Right lobe of liver (tissue), 6 donors: ENCODE data around the gene COPS6. TPM values are rescaled to one million over a fixed set of nuclear protein-coding genes. Genes with fewer than 3 reads are reported as not detected.
A peak's percentile ranks its signal among the peaks of the same experiment; 100 is the strongest.
"Not testable (repeated sequence)": the region's sequence is repeated elsewhere in the genome, so short reads cannot be mapped to it uniquely, and the experiment has no call there.

Experiments used
- ATAC-seq, 4 donors: fragments of 200-7000 bp; cut with Tn5 transposase; one replicate each; pipeline ENCODE4 v1.9.1; 2020; ENCODE audit warnings: mild to moderate bottlenecking in 4 of 4, moderate library complexity in 4 of 4
- DNase-seq, 3 donors: peaks; one replicate each; pipeline ENCODE4 v3.0.0-alpha.2; 2020
- H3K27ac ChIP-seq, 3 donors: fragments of 200-600 bp; one replicate each; pipeline ENCODE4 v1.8.0; 2022
- H3K27me3 ChIP-seq, 2 donors: fragments of 200-600 bp; one replicate each; pipeline ENCODE4 v1.8.0; 2022
- H3K36me3 ChIP-seq, 4 donors: fragments of 200-600 bp; sonication (generic) in 1 of 4; one replicate each; pipeline versions ENCODE4 v1.5.1 to v1.8.0; 2017 to 2022; ENCODE audit warnings: control low read depth in 1 of 4
- H3K4me1 ChIP-seq, 4 donors: fragments of 200-600 bp; sonication (generic) in 1 of 4; one replicate each; pipeline versions ENCODE4 v1.5.1 to v1.8.0; 2017 to 2022; ENCODE audit warnings: control low read depth in 1 of 4
- H3K4me3 ChIP-seq, 3 donors: fragments of 200-600 bp; one replicate each; pipeline ENCODE4 v1.8.0; 2022
- H3K9me3 ChIP-seq, 4 donors: fragments of 200-600 bp; sonication (generic) in 1 of 4; one replicate each; pipeline versions ENCODE4 v1.5.1 to v1.8.0; 2017 to 2022; ENCODE audit warnings: control low read depth in 1 of 4
- CTCF ChIP-seq, 4 donors: fragments of 200-600 bp in 3 of 4; fragments of 450-650 bp in 1 of 4; IDR thresholded peaks; one replicate each; pipeline versions ENCODE4 v1.5.1 to v1.8.0; 2016 to 2022; ENCODE audit warnings: antibody characterized with exemption in 4 of 4, mild to moderate bottlenecking in 2 of 4
- POLR2A ChIP-seq: fragments of 450-650 bp; IDR thresholded peaks from one replicate; pipeline ENCODE4 v1.6.1; 2017; ENCODE audit warnings: antibody characterized with exemption, mild to moderate bottlenecking
- WGBS: methylation state at CpG from one replicate; pipeline ENCODE4 v1.1.6; 2018; ENCODE audit warnings: low coverage, low lambda C conversion rate; ENCODE audit not compliant: insufficient coverage; ENCODE audit errors: missing lambda C conversion rate; 5-methylcytosine and 5-hydroxymethylcytosine counted together
- intact Hi-C, 2 donors: fragments of 100-400 bp; cut with DNase I; formaldehyde crosslinking; loops; one replicate each; pipeline versions ENCODE4 v1.11.2 to v1.14.1; 2022
- total RNA-seq, 6 experiments: library from RNA; depleted of rRNA in 2 of 6; stranded (reverse); fragments of >200 nt in 2 of 6; fragmentation: NEBNext Ultra II Directional in 3 of 6; extraction: Animal tissue kit (Norgen Biotek cat#: 25700) in 3 of 6; gene quantifications; one replicate each; pipeline versions ENCODE4 v1.1.0 to v1.2.4, GENCODE V29; 2016 to 2023
- donor health status: DM: no; HTN: yes; CAD: no.
- donor health status: DM: no; HTN: no; CAD: no.
- donor health status: DM: no; HTN: no; CAD: no.
- donor health status: DM: no; HTN: yes; CAD: no.
- donor health status: DM: no; HTN: yes; CAD: no.

COPS6 gene
- total RNA-seq, 6 experiments from 2014 or later: 28.3 to 49.7 (median 42.7) TPM

GRCh38 chr7:100127866-100128636 lies 39.3 kb downstream of the COPS6 start:
- WGBS: 12% methylated on average over 9 of the region's 37 CpGs

GRCh38 chr7:100128637-100128963 lies 39.8 kb downstream of the COPS6 start:
- no peaks in the 10 kb centered on the region for H3K9me3 ChIP-seq
- intact Hi-C loops: no loop called here
- ATAC-seq: no peak
- no peak for DNase-seq
- WGBS: 33% methylated on average over 1 of the region's 1 CpG
- H3K4me3 ChIP-seq: no peak overlapping the region
- H3K4me1 ChIP-seq: peaks cover 0 to 40% (median 0%) of the 10 kb centered on the region in 4 donors
- H3K27ac ChIP-seq: no peak overlapping the region
- TF ChIP-seq POLR2A: no peak
- no peak for TF ChIP-seq CTCF (IDR thresholded peaks at IDR 0.05)
- no peaks in the 10 kb centered on the region for H3K27me3 ChIP-seq
- H3K36me3 ChIP-seq: no peaks in the 10 kb centered on the region

More at GRCh38 chr7:100127866-100128636, 39.3 kb downstream of the COPS6 start:
- intact Hi-C loops: no loop called here
- Histone ChIP-seq H3K36me3 (no peaks in the 10 kb centered on the region), H3K4me1 (peaks cover 0 to 39% (median 0%) of the 10 kb centered on the region in 4 donors), H3K4me3 (peak overlapping the region; percentile 80 to 85 (median 82)), H3K27ac (peak overlapping the region; percentile 87 to 97 (median 91)), H3K27me3 (no peaks in the 10 kb centered on the region), H3K9me3 (no peaks in the 10 kb centered on the region)
- ATAC-seq (no peak), DNase-seq (no peak)
- no peak for TF ChIP-seq POLR2A
- no peak for TF ChIP-seq CTCF (IDR thresholded peaks at IDR 0.05)

- not testable (repeated sequence) for H3K36me3 ChIP-seq, ATAC-seq, H3K4me3 ChIP-seq, H3K9me3 ChIP-seq, DNase-seq, H3K27ac ChIP-seq, H3K27me3 ChIP-seq
- peaks cover 0 to 36% (median 0%) of the 10 kb centered on the region in 4 donors for H3K4me1 ChIP-seq
- intact Hi-C loops: loop anchor here (10.0 kb wide), 1 partner anchor 95 kb away; no protein-coding TSS in a partner anchor
- WGBS: 92% methylated on average over 1 of the region's 1 CpG
Measured at GRCh38 chr7:100130220-100130607, 41.4 kb downstream of the COPS6 start.

- Histone ChIP-seq H3K36me3 (no peaks in the 10 kb centered on the region), H3K4me3 (peak overlapping the region; percentile 27 to 49 (median 48)), H3K9me3 (no peaks in the 10 kb centered on the region), H3K27ac (peak overlapping the region in 2 of 3 donors; percentile 63 to 64), H3K27me3 (no peaks in the 10 kb centered on the region), H3K4me1 (peaks cover 0 to 32% (median 0%) of the 10 kb centered on the region in 4 donors)
- 9% methylated on average over 13 of the region's 24 CpGs for WGBS
- TF ChIP-seq CTCF (IDR thresholded peaks at IDR 0.05) (peak; percentile 79 to 94 (median 88)), POLR2A (no peak)
- peak; percentile 65 to 73 (median 68) for ATAC-seq
- peak; percentile 84 to 87 (median 86) for DNase-seq
- intact Hi-C loops: loop anchor here (10.0 kb wide), 1 partner anchor 94 kb away; no protein-coding TSS in a partner anchor
Measured at GRCh38 chr7:100130608-100131453, 42.1 kb downstream of the COPS6 start.
